GM19193 (cell line): ENCODE data around the gene GPR42.
A peak's percentile ranks its signal among the peaks of the same experiment; 100 is the strongest.

Experiments
- POLR2A ChIP-seq: IDR thresholded peaks from 4 replicates; pipeline ENCODE4 v1.6.1; 2011; ENCODE audit not compliant: insufficient read depth, insufficient read length; ENCODE audit errors: extremely low read depth

GPR42 gene

GRCh38 chr19:35341006-35341405 lies 29.9 kb upstream of the GPR42 start:
- no peak for TF ChIP-seq POLR2A

GRCh38 chr19:35341565-35342225 lies 29.2 kb upstream of the GPR42 start:
- TF ChIP-seq POLR2A, result no peak

- no peak for TF ChIP-seq POLR2A
These were observed 28.4 kb upstream of the GPR42 start for GRCh38 chr19:35342430-35342829.

GRCh38 chr19:35344511-35345031 lies 26.3 kb upstream of the GPR42 start:
- peak; percentile 39 for TF ChIP-seq POLR2A

- TF ChIP-seq POLR2A, result no peak
These were observed 25.2 kb upstream of the GPR42 start for GRCh38 chr19:35345671-35346111.

- no peak for TF ChIP-seq POLR2A
These were observed 24.4 kb upstream of the GPR42 start for GRCh38 chr19:35346193-35347052.

GRCh38 chr19:35347171-35347929 lies 23.5 kb upstream of the GPR42 start, which contains the start of gene FFAR1:
TSS of gene FFAR1 (plus strand) at chr19:35347902. CDS start at chr19:35351552, 3,650 bp downstream.
- peak; percentile 56 for TF ChIP-seq POLR2A

- no peak for TF ChIP-seq POLR2A
These were observed 23.0 kb upstream of the GPR42 start for GRCh38 chr19:35347930-35348298.

- no peak for TF ChIP-seq POLR2A
These were observed 21.8 kb upstream of the GPR42 start for GRCh38 chr19:35348911-35349611.

- TF ChIP-seq POLR2A, result peak; percentile 15
These were observed 21.0 kb upstream of the GPR42 start for GRCh38 chr19:35349614-35350521.

- no peak for TF ChIP-seq POLR2A
These were observed 20.3 kb upstream of the GPR42 start for GRCh38 chr19:35350591-35350990.

GRCh38 chr19:35351411-35352176 lies 19.3 kb upstream of the GPR42 start:
- peak; percentile 7 for TF ChIP-seq POLR2A

- no peak for TF ChIP-seq POLR2A
These were observed 18.8 kb upstream of the GPR42 start for GRCh38 chr19:35352177-35352447.
